T47D (cell line): ENCODE data around the gene NRIP1.
A peak's percentile ranks its signal among the peaks of the same experiment; 100 is the strongest.

Source experiments
- DNase-seq, 2 experiments: peaks; one replicate each; pipeline versions ENCODE4 v3.0.0 to v3.0.0-alpha.2; 2011 to 2012; ENCODE audit warnings: low read depth in 1 of 2, low spot score in 1 of 2
- JUND ChIP-seq: IDR thresholded peaks from 2 replicates; pipeline ENCODE4 v1.6.1; 2012; ENCODE audit warnings: low read depth
- in situ Hi-C: cut with HindIII; loops from 2 replicates; pipeline ENCODE4 v1.10.0; 2016; ENCODE audit warnings: low sequenced_read_pairs, low pct_unique_long_range_greater_than_20kb

NRIP1 gene

GRCh38 chr21:15006594-15007230 lies 58.1 kb downstream of the NRIP1 start:
- TF ChIP-seq JUND, result no peak
- in situ Hi-C loops, result no loop called here
- DNase-seq, result no peak

- no peak for TF ChIP-seq JUND
- peak in 1 of 2 experiments; percentile 33 for DNase-seq
- in situ Hi-C loops, result no loop called here
Measured at GRCh38 chr21:15005391-15005790, 59.4 kb downstream of the NRIP1 start.

GRCh38 chr21:15004721-15005370 lies 60.0 kb downstream of the NRIP1 start:
- in situ Hi-C loops, result no loop called here
- DNase-seq, result no peak
- TF ChIP-seq JUND, result no peak

GRCh38 chr21:15003463-15004135 lies 61.2 kb downstream of the NRIP1 start:
- DNase-seq, result no peak
- in situ Hi-C loops, result no loop called here
- TF ChIP-seq JUND, result no peak

GRCh38 chr21:15001857-15002606 lies 62.8 kb downstream of the NRIP1 start:
- TF ChIP-seq JUND, result no peak
- in situ Hi-C loops, result no loop called here
- no peak for DNase-seq

- no peak for TF ChIP-seq JUND
- in situ Hi-C loops, result no loop called here
- no peak for DNase-seq
Measured at GRCh38 chr21:15001113-15001512, 63.7 kb downstream of the NRIP1 start.

GRCh38 chr21:15000081-15000480 lies 64.7 kb downstream of the NRIP1 start:
- no peak for TF ChIP-seq JUND
- no peak for DNase-seq
- in situ Hi-C loops, result no loop called here

- no peak for TF ChIP-seq JUND
- DNase-seq, result no peak
- in situ Hi-C loops, result no loop called here
Measured at GRCh38 chr21:14998784-14999183, 66.0 kb downstream of the NRIP1 start.

GRCh38 chr21:14998336-14998735 lies 66.5 kb downstream of the NRIP1 start:
- in situ Hi-C loops, result no loop called here
- TF ChIP-seq JUND, result no peak

GRCh38 chr21:14995695-14996490 lies 68.9 kb downstream of the NRIP1 start:
- TF ChIP-seq JUND, result no peak
- in situ Hi-C loops, result no loop called here
- DNase-seq, result no peak

More at GRCh38 chr21:14998336-14998735, 66.5 kb downstream of the NRIP1 start:
- no peak for DNase-seq

- no peak for DNase-seq
- TF ChIP-seq JUND, result no peak
- in situ Hi-C loops, result no loop called here
Measured at GRCh38 chr21:14995226-14995625, 69.6 kb downstream of the NRIP1 start.

- in situ Hi-C loops, result no loop called here
- DNase-seq, result no peak
- no peak for TF ChIP-seq JUND
Measured at GRCh38 chr21:14993115-14993514, 71.7 kb downstream of the NRIP1 start.
